CD4-positive, alpha-beta T cell (primary cell): ENCODE results near the gene MC3R. TPM values are rescaled to one million over a fixed set of nuclear protein-coding genes. Genes with fewer than 3 reads are reported as not detected.

Source experiments
- ATAC-seq: fragments of 200-7000 bp; cut with Tn5 transposase; one replicate; pipeline ENCODE4 v1.10.0; 2022; ENCODE audit warnings: mild to moderate bottlenecking; ENCODE audit not compliant: poor library complexity
- CTCF ChIA-PET: fragments of 350-600 bp; sonication (Branson Sonifier 250); formaldehyde crosslinking; loops from one replicate; lab custom pipeline; 2021; ENCODE audit warnings: antibody characterized with exemption, inconsistent platforms; lab: Charles Lee
- POLR2A ChIA-PET: fragments of 350-600 bp; sonication (Branson Sonifier 250); formaldehyde crosslinking; loops from one replicate; lab custom pipeline; 2021; ENCODE audit warnings: antibody characterized with exemption, inconsistent platforms; lab: Charles Lee
- DNase-seq, 14 experiments: peaks; one replicate each; pipeline ENCODE4 v3.0.0-alpha.2; 2013 to 2020; ENCODE audit warnings: mixed read lengths in 2 of 14
- H3K27ac ChIP-seq, 2 donors: one replicate each; pipeline versions ENCODE4 v1.5.1 to v1.7.0; 2013; ENCODE audit warnings: low read length in 2 of 2, low read depth in 1 of 2, mild to moderate bottlenecking in 1 of 2
- H3K27me3 ChIP-seq, 2 experiments: 1 replicate in 1 of 2; 2 replicates in 1 of 2; pipeline versions ENCODE4 v1.6.1 to v1.7.0; 2013; ENCODE audit warnings: low read length in 2 of 2, control low read depth in 1 of 2, mild to moderate bottlenecking in 1 of 2, moderate library complexity in 1 of 2; ENCODE audit not compliant: insufficient read depth in 2 of 2, control insufficient read depth in 1 of 2
- H3K36me3 ChIP-seq: one replicate; pipeline ENCODE4 v1.6.1; 2013; ENCODE audit warnings: low read length, control low read depth; ENCODE audit not compliant: insufficient read depth
- H3K4me1 ChIP-seq: one replicate; pipeline ENCODE4 v1.6.1; 2013; ENCODE audit warnings: low read length, control low read depth; ENCODE audit not compliant: insufficient read depth
- H3K4me3 ChIP-seq: one replicate; pipeline ENCODE4 v1.5.1; 2013; ENCODE audit warnings: mild to moderate bottlenecking, low read length, moderate library complexity
- H3K9me3 ChIP-seq, 2 experiments: 1 replicate in 1 of 2; 2 replicates in 1 of 2; pipeline versions ENCODE4 v1.6.1 to v1.7.0; 2013; ENCODE audit warnings: low read length in 2 of 2, mild to moderate bottlenecking in 2 of 2, control low read depth in 1 of 2, moderate library complexity in 1 of 2; ENCODE audit not compliant: control insufficient read depth in 1 of 2, insufficient read depth in 1 of 2
- H3K27ac Mint-ChIP-seq: one replicate; pipeline ENCODE4 v1.8.0; 2020; ENCODE audit warnings: mixed read lengths
- H3K27me3 Mint-ChIP-seq: one replicate; pipeline ENCODE4 v1.8.0; 2021; ENCODE audit warnings: mixed read lengths
- H3K36me3 Mint-ChIP-seq: one replicate; pipeline ENCODE4 v1.8.0; 2021; ENCODE audit warnings: low read depth, mixed read lengths
- H3K4me1 Mint-ChIP-seq: one replicate; pipeline ENCODE4 v1.8.0; 2021; ENCODE audit warnings: low read depth, mixed read lengths
- H3K4me3 Mint-ChIP-seq: one replicate; pipeline ENCODE4 v1.8.0; 2020; ENCODE audit warnings: mild to moderate bottlenecking, mixed read lengths
- H3K9me3 Mint-ChIP-seq: one replicate; pipeline ENCODE4 v1.8.0; 2020; ENCODE audit warnings: mixed read lengths
- intact Hi-C, 2 experiments: fragments of 100-400 bp; cut with DNase I in 1 of 2; cut with micrococcal nuclease in 1 of 2; formaldehyde crosslinking; loops; one replicate each; pipeline versions ENCODE4 v1.15.1 to v1.9.0; 2023 to 2025; cut with DNase I, micrococcal nuclease
- total RNA-seq, 174 experiments: library from RNA in 2 of 174; stranded (reverse) in 2 of 174; gene quantifications; one replicate each; pipeline ENCODE4 v1.2.3 and lab custom pipeline; 2021 to 2026
- TF ChIP-seq, protein P1 (sequence below): fragments of 200-600 bp; IDR thresholded peaks from one replicate; pipeline ENCODE4 v1.8.0; 2022; ENCODE audit warnings: antibody characterized with exemption, mild to moderate bottlenecking

MC3R gene
- total RNA-seq, 2 experiments from 2014 or later: not detected

DNA sequence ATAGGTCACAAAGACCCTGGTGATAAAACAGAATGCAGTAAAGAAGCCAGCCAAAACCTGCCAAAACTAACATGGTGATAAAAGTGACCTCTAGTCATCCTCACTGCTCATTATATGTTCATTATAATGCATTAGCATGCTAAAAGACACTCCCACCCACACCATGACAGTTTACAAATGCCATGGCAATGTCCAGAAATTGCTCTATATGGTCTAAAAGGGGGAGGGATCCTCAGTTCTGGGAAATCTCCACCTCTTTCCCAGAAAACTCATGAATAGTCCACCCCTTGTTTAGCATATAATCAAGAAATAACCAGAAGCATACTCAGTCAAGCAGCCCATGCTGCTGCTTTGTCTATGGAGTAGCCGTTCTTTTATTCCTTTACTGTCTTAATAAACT, 40.4 kb upstream of the MC3R start:
- no peaks in the 10 kb centered on the region for H3K9me3 Mint-ChIP-seq
- Histone ChIP-seq H3K27ac (no peak overlapping the region), H3K36me3 (no peaks in the 10 kb centered on the region), H3K4me3 (no peak overlapping the region), H3K27me3 (no peaks in the 10 kb centered on the region), H3K4me1 (no peaks in the 10 kb centered on the region), H3K9me3 (no peaks in the 10 kb centered on the region)
- ChIA-PET CTCF (no interaction called here), POLR2A (no interaction called here)
- intact Hi-C loops: no loop called here
- H3K27ac Mint-ChIP-seq: no peak overlapping the region
- H3K36me3 Mint-ChIP-seq: no peaks in the 10 kb centered on the region
- TF ChIP-seq, protein P1, sequence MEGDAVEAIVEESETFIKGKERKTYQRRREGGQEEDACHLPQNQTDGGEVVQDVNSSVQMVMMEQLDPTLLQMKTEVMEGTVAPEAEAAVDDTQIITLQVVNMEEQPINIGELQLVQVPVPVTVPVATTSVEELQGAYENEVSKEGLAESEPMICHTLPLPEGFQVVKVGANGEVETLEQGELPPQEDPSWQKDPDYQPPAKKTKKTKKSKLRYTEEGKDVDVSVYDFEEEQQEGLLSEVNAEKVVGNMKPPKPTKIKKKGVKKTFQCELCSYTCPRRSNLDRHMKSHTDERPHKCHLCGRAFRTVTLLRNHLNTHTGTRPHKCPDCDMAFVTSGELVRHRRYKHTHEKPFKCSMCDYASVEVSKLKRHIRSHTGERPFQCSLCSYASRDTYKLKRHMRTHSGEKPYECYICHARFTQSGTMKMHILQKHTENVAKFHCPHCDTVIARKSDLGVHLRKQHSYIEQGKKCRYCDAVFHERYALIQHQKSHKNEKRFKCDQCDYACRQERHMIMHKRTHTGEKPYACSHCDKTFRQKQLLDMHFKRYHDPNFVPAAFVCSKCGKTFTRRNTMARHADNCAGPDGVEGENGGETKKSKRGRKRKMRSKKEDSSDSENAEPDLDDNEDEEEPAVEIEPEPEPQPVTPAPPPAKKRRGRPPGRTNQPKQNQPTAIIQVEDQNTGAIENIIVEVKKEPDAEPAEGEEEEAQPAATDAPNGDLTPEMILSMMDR: no peak
- peaks cover 9% of the 10 kb centered on the region for H3K27me3 Mint-ChIP-seq
- ATAC-seq (no peak), DNase-seq (no peak)
- H3K4me1 Mint-ChIP-seq: no peaks in the 10 kb centered on the region
- H3K4me3 Mint-ChIP-seq: no peak overlapping the region

DNA sequence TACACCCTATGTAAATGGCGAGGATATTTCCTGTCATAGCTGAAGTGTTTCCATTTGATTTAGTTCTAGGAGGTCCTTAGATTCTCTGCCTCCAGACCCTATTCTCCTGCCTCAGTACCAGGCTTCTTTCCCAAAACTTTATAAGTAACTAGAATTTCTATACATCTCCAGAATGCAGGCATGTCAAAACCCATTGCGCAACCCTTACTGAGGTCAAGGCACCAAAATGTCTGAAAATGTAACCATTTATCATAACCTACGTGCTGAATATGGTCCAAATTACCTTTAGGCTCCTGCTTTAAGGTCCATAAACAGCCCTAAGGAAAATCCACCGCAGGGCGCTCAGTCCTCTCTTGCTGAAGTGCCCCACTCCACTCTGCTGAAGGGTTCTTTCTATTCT, 37.5 kb upstream of the MC3R start:
- CTCF ChIA-PET: no interaction called here
- Mint-ChIP-seq H3K4me3 (no peak overlapping the region), H3K4me1 (no peaks in the 10 kb centered on the region), H3K36me3 (no peaks in the 10 kb centered on the region), H3K27me3 (peaks cover 29% of the 10 kb centered on the region), H3K9me3 (no peaks in the 10 kb centered on the region), H3K27ac (no peak overlapping the region)
- Histone ChIP-seq H3K4me3 (no peak overlapping the region), H3K27me3 (peaks cover 0 to 3% of the 10 kb centered on the region in 2 experiments), H3K4me1 (no peaks in the 10 kb centered on the region), H3K9me3 (no peaks in the 10 kb centered on the region), H3K36me3 (no peaks in the 10 kb centered on the region), H3K27ac (no peak overlapping the region)
- DNase-seq (no peak), ATAC-seq (no peak)
- intact Hi-C loops: no loop called here
- TF ChIP-seq, protein P1: no peak
- POLR2A ChIA-PET: no interaction called here

DNA sequence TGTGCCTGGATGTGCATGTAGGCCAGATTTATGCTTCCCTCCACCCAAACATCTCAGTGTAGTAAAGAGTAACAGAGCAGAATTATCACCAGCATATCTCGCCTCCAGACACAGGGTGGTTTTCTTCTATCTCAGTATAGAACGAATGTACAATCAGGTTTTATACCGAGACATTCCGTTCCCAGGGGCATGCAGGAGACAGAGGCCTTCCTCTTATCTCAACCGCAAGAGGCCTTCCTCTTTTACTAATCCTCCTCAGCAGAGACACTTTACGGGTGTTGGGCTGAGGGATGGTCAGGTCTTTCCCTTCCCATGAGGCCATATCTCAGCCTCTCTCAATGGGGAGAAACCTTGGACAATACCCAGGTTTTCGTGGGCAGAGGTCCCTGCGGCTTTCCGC, 36.4 kb upstream of the MC3R start:
- no peaks in the 10 kb centered on the region for H3K4me1 ChIP-seq
- H3K27ac Mint-ChIP-seq: no peak overlapping the region
- DNase-seq (no peak), ATAC-seq (no peak)
- no peaks in the 10 kb centered on the region for H3K36me3 ChIP-seq
- peaks cover 0 to 3% of the 10 kb centered on the region in 2 experiments for H3K27me3 ChIP-seq
- no peaks in the 10 kb centered on the region for H3K9me3 ChIP-seq
- POLR2A ChIA-PET: no interaction called here
- H3K27me3 Mint-ChIP-seq: peaks cover 29% of the 10 kb centered on the region
- H3K4me1 Mint-ChIP-seq: no peaks in the 10 kb centered on the region
- CTCF ChIA-PET: no interaction called here
- no peak overlapping the region for H3K4me3 ChIP-seq
- H3K9me3 Mint-ChIP-seq: no peaks in the 10 kb centered on the region
- H3K27ac ChIP-seq: no peak overlapping the region
- no peak overlapping the region for H3K4me3 Mint-ChIP-seq
- TF ChIP-seq, protein P1: no peak
- H3K36me3 Mint-ChIP-seq: no peaks in the 10 kb centered on the region
- intact Hi-C loops: no loop called here
